HG03378 (cell line): ENCODE measurements around the gene SPIRE2.
"Not testable (repeated sequence)": the region's sequence is repeated elsewhere in the genome, so short reads cannot be mapped to it uniquely, and the experiment has no call there.

Source experiments
- ATAC-seq: cut with Tn5 transposase; IDR thresholded peaks from one replicate; pipeline ENCODE4 v1.9.1; 2021; ENCODE audit warnings: mild to moderate bottlenecking, moderate library complexity; ENCODE audit not compliant: unreplicated experiment

Gene SPIRE2

GRCh38 chr16:89834813-89835363 is 6.6 kb downstream of the SPIRE2 start:
- ATAC-seq, result not testable (repeated sequence)

- ATAC-seq, result not testable (repeated sequence)
Observed at GRCh38 chr16:89836484-89836883, 8.2 kb downstream of the SPIRE2 start.

- ATAC-seq, result no peak
Observed at GRCh38 chr16:89837014-89837546, 8.8 kb downstream of the SPIRE2 start.

GRCh38 chr16:89841275-89841674 is 13.0 kb downstream of the SPIRE2 start:
- ATAC-seq, result no peak

GRCh38 chr16:89842471-89843408 is 14.5 kb downstream of the SPIRE2 start:
- no peak for ATAC-seq

GRCh38 chr16:89843409-89844350 is 15.4 kb downstream of the SPIRE2 start:
- ATAC-seq, result no peak

GRCh38 chr16:89844739-89845339 is 16.6 kb downstream of the SPIRE2 start:
- ATAC-seq, result no peak

GRCh38 chr16:89845417-89845816 is 17.1 kb downstream of the SPIRE2 start:
- no peak for ATAC-seq

- no peak for ATAC-seq
Observed at GRCh38 chr16:89847051-89847939, 19.0 kb downstream of the SPIRE2 start.

DNA sequence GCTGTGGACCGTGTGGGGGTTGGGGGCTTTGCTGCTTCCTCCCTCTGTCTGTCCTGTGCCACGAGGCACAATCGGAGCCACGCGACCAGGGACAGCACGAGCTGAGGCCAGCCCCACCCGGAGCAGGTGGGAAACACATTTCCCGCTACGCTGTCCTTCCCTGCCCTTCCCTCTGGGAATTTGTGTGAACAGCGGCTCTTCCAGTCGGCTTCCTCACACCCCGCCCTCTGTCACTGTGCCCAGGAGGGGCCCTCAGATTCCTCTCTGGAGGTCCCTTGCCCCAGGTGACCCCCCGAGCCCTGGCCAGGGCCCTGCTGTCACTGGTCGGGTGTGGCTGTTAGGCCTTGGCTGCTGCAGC is 19.6 kb downstream of the SPIRE2 start:
- ATAC-seq, result no peak

DNA sequence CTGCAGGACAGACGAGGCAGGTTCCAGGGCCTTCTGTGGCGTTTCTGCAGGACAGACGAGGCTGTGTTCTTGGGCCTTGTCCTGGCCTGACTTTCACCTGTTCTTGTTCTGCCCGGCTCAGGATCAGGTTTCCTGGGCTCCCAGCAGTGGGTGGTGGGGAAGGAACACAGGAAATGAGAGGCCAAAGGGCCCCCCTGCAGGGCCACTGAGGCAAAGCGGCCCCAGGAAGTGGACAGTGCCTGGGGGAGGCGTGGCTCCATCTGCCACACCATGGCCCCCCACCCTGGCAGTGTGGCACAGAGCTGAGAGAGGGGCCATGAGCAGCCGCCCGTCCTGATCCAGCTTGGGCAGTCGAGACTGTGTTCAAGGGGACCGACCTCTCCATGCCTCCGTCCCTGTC is 20.7 kb downstream of the SPIRE2 start:
- no peak for ATAC-seq

GRCh38 chr16:89853306-89853993 is 25.2 kb downstream of the SPIRE2 start:
- ATAC-seq, result no peak

- no peak for ATAC-seq
Observed at GRCh38 chr16:89855301-89855945, 27.1 kb downstream of the SPIRE2 start.

DNA sequence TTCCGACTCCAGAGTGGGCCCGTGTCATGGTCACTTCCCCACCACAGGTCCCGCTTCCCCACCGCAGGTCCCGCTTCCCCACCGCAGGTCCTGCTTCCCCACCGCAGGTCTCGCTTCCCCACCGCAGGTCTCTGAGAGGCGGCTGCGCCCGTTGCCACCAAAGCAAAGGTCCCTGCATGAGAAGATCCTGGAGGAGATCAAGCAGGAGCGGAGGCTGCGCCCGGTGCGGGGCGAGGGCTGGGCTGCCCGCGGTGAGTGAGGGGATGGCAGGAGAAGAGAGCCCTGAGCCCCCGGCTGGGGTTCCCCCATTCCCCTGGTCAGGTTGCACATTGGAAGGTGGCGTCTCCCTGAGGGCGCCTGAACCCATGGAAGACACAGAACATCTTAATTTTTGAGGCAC is 27.7 kb downstream of the SPIRE2 start:
- no peak for ATAC-seq

DNA sequence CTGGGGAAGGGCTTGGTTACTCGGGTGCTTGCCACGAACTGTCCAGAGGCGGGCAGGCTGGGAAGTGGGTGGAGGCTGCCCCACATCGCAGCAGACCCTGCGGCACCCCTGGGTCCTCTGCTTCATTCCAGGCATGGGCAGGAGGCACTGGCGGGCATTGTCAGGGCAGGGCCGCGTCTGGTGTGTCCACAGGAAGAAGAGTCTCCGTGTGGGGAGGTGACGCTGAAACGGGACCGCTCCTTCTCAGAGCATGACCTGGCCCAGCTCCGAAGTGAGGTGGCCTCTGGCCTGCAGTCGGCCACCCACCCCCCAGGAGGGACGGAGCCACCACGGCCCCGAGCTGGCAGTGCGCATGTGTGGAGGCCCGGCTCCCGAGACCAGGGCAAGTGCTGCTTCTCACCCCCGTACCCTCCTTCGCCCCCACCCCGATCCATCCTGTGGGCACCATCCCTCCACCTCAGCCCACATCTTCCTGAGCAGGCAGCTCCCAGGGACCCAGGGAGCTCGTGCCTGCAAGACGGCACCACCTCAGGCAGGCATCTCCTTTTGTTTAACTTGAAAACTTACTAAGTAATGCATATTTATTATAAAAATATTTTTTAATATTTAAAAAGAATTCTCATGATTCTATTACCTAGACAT is 30.8 kb downstream of the SPIRE2 start:
- no peak for ATAC-seq

DNA sequence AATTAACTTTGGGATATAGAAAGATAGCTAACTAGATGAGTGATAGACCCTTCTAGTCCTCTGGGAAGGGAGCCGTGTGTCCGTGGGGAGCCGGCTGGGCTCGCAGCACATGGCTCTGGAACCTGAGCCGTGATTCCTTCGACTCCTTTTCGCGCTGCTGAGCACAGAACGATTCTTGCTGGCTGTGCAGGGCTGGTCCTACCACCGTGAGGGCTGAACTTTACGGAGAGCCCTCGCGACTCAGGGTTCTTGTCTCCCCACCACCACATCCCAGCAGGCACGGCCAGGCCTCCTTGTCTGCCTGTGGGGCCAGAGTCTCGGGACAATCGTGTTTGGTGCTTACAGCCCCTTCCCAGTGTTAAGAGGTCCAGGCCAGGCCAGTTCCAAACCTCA is 31.3 kb downstream of the SPIRE2 start:
- no peak for ATAC-seq

DNA sequence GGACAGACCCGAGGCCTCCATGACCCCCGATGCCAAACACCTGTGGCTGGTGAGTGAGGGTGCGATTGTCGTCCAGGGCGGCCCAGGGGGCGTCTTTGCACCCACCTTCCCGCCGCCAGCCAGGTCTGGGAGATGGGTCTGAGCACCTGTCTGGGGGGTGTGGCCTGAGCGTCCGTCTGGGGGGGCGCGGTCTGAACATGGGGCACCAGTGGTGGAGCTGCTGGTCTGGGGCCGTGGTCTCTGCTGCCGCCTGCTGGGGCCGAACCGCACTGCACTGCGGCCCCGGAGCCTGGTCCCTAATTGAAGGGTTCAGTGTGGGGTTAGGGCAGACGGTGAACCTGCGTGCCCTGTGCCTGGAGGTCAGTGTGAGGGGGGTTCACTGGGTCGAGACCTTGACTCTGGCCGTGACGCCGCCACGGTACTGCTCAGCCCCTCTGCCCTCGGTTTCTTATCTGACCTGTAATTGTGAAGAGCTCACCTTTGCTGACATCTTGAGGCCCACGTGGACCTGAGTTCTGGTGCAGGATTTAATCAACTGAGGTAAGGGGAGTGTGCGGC is 32.6 kb downstream of the SPIRE2 start:
- no peak for ATAC-seq

- no peak for ATAC-seq
Observed at GRCh38 chr16:89861648-89862047, 33.4 kb downstream of the SPIRE2 start.
